K562 (cell line): ENCODE measurements around the gene ARHGDIB. TPM values are rescaled to one million over a fixed set of nuclear protein-coding genes. Genes with fewer than 3 reads are reported as not detected.

Source experiments
- ATAC-seq: fragments of 200-7000 bp; cut with Tn5 transposase; 3 replicates; pipeline ENCODE4 v1.9.1; 2020; ENCODE audit warnings: moderate library complexity
- BruUV-seq: library from RNA; stranded (reverse); fragments of 400-500 nt; replicated peaks from 2 replicates; lab custom pipeline; 2021; lab: Mats Ljungman, UMichigan
- CTCF ChIA-PET: fragments of 300-600 bp; formaldehyde crosslinking; extraction: SDS; loops from one replicate; lab custom pipeline; 2021; ENCODE audit warnings: low intra/inter-chr PET ratio; lab: Yijun Ruan, JAX
- POLR2A ChIA-PET: fragments of 300-600, 350-650 bp; sonication (Branson Sonifier 250); formaldehyde crosslinking; extraction: SDS; loops from one replicate; lab custom pipeline; 2021; ENCODE audit warnings: antibody characterized with exemption, inconsistent platforms; lab: Yijun Ruan, JAX
- DNase-seq, 4 experiments: peaks; one replicate each; pipeline versions ENCODE4 v3.0.0 to v3.0.0-alpha.2; 2011 to 2018; ENCODE audit warnings: low spot score in 3 of 4, mixed read lengths in 3 of 4; ENCODE audit errors: extremely low read depth in 1 of 4
- FAIRE-seq: peaks from 2 replicates; lab custom pipeline; 2011; peaks lifted over from hg19 to GRCh38; lab: Jason Lieb, UNC
- H2AFZ ChIP-seq: 2 replicates; pipeline ENCODE4 v1.6.0; 2011; ENCODE audit warnings: low read depth, low read length, control low read depth, inconsistent platforms
- H3K27ac ChIP-seq: fragments of 200-600 bp; 3 replicates; pipeline ENCODE4 v1.8.0; 2011; ENCODE audit warnings: low read depth, mild to moderate bottlenecking, control low read depth, inconsistent platforms, low read length, moderate library complexity, mixed read lengths; ENCODE audit errors: extremely low read depth
- H3K27me3 ChIP-seq, 2 experiments: fragments of 300-600 bp in 1 of 2; 2 replicates in 1 of 2; 3 replicates in 1 of 2; pipeline versions ENCODE4 v1.6.0 to v1.8.0; 2011; ENCODE audit warnings: inconsistent platforms in 2 of 2, low read length in 2 of 2, mild to moderate bottlenecking in 1 of 2, mixed read lengths in 1 of 2, moderate library complexity in 1 of 2; ENCODE audit not compliant: control insufficient read depth in 2 of 2, insufficient read depth in 2 of 2
- H3K36me3 ChIP-seq: fragments of 300-600 bp; 3 replicates; pipeline ENCODE4 v1.8.0; 2011; ENCODE audit warnings: mild to moderate bottlenecking, low read length, inconsistent platforms; ENCODE audit not compliant: control insufficient read depth, insufficient read depth
- H3K4me1 ChIP-seq, 2 experiments: fragments of 200-600 bp in 1 of 2; replicated peaks in 1 of 2; 2 replicates in 1 of 2; 3 replicates in 1 of 2; pipeline versions ENCODE4 v1.5.1 to v1.8.0; 2011; ENCODE audit warnings: inconsistent platforms in 2 of 2, low read length in 2 of 2, mild to moderate bottlenecking in 1 of 2, mixed read lengths in 1 of 2, moderate library complexity in 1 of 2; ENCODE audit not compliant: control insufficient read depth in 2 of 2, insufficient read depth in 2 of 2
- H3K4me2 ChIP-seq: 2 replicates; pipeline ENCODE4 v1.6.1; 2011; ENCODE audit warnings: low read length, control low read depth, inconsistent platforms, mixed read lengths; ENCODE audit not compliant: insufficient read depth
- H3K4me3 ChIP-seq: fragments of 200-600 bp; sonication (generic), shearing (Covaris generic); 2 replicates; pipeline ENCODE4 v1.5.1; 2016; ENCODE audit warnings: control low read depth, inconsistent platforms
- H3K79me2 ChIP-seq: fragments of 200-600 bp; 3 replicates; pipeline ENCODE4 v1.8.0; 2011; ENCODE audit warnings: low read length, inconsistent platforms; ENCODE audit not compliant: control insufficient read depth, insufficient read depth
- H3K9ac ChIP-seq, 2 experiments: 2 replicates each; pipeline versions ENCODE4 v1.6.0 to v1.6.1; 2011; ENCODE audit warnings: low read depth in 2 of 2, low read length in 2 of 2, control low read depth in 1 of 2, inconsistent platforms in 1 of 2, mild to moderate bottlenecking in 1 of 2, mixed read lengths in 1 of 2; ENCODE audit not compliant: insufficient read depth in 1 of 2
- H3K9me1 ChIP-seq: one replicate; pipeline ENCODE4 v1.6.0; 2011; ENCODE audit warnings: inconsistent platforms, mild to moderate bottlenecking, low read length, moderate library complexity; ENCODE audit not compliant: control insufficient read depth, insufficient read depth
- H3K9me3 ChIP-seq: replicated peaks from 2 replicates; pipeline ENCODE4 v1.5.1; 2011; ENCODE audit warnings: low read depth, low read length, inconsistent platforms; ENCODE audit not compliant: control insufficient read depth, insufficient read depth
- H4K20me1 ChIP-seq: replicated peaks from 2 replicates; pipeline ENCODE4 v1.6.1; 2011; ENCODE audit warnings: low read length, inconsistent platforms, mixed read lengths; ENCODE audit not compliant: control insufficient read depth, insufficient read depth
- CREB3L1 ChIP-seq: fragments of 450-650 bp; IDR thresholded peaks from 2 replicates; pipeline ENCODE4 v1.6.1; 2014; ENCODE audit warnings: low read depth, mild to moderate bottlenecking, moderate library complexity, borderline replicate concordance
- CXXC5 ChIP-seq: fragments of 250-450 bp; sonication (Bioruptor Pico); IDR thresholded peaks from 2 replicates; pipeline ENCODE4 v1.8.0; 2022; ENCODE audit warnings: inconsistent platforms, mild to moderate bottlenecking, moderate library complexity
- EHMT2 ChIP-seq: fragments of 450-650 bp; IDR thresholded peaks from 2 replicates; pipeline ENCODE4 v1.6.1; 2018; ENCODE audit warnings: antibody characterized with exemption
- KLF13 ChIP-seq: fragments of 450-650 bp; IDR thresholded peaks from 2 replicates; pipeline ENCODE4 v1.6.1; 2016; ENCODE audit warnings: missing genetic modification characterization, low read depth, mild to moderate bottlenecking, missing compliant biosample characterization, moderate library complexity, borderline replicate concordance
- MTA3 ChIP-seq: fragments of 450-650 bp; formaldehyde crosslinking; IDR thresholded peaks from 2 replicates; pipeline ENCODE4 v1.6.1; 2017; ENCODE audit warnings: mild to moderate bottlenecking, borderline replicate concordance
- PYGO2 ChIP-seq: fragments of 450-650 bp; IDR thresholded peaks from 2 replicates; pipeline ENCODE4 v1.6.1; 2016; ENCODE audit warnings: mild to moderate bottlenecking, missing genetic modification characterization, moderate library complexity, missing compliant biosample characterization
- RBM39 ChIP-seq: fragments of 200-400 bp; formaldehyde crosslinking; optimal IDR thresholded peaks from 2 replicates; pipeline ENCODE3; 2018; ENCODE audit warnings: low read depth, low read length
- ZNF589 ChIP-seq: fragments of 200-800 bp; sonication (Bioruptor generic); IDR thresholded peaks from 2 replicates; pipeline ENCODE4 v1.6.1; 2016; ENCODE audit warnings: low read depth, missing genetic modification characterization, missing compliant biosample characterization
- WGBS: fragments of 100-300 bp; shearing (Covaris generic); methylation state at CpG from one replicate; pipeline ENCODE4 v1.1.6; 2016; ENCODE audit warnings: low coverage, mixed read lengths; ENCODE audit not compliant: insufficient coverage; ENCODE audit errors: missing lambda C conversion rate; 5-methylcytosine and 5-hydroxymethylcytosine counted together
- in situ Hi-C: fragments of 300-500 bp; cut with MboI; formaldehyde crosslinking; loops from 4 replicates; pipeline ENCODE4 v1.15.0; 2018; ENCODE audit warnings: inconsistent platforms, mixed read lengths
- intact Hi-C: fragments of 100-400 bp; cut with micrococcal nuclease; formaldehyde crosslinking; loops from 2 replicates; pipeline ENCODE4 v1.14.2; 2022
- polyA plus RNA-seq, 8 experiments: library from polyadenylated mRNA; depleted of rRNA in 4 of 8; stranded (reverse) in 5 of 8; unstranded in 3 of 8; fragments of >200 nt; fragmentation: Nextera tagmentation in 2 of 8; fragmentation: Illumina TruSeq in 1 of 8; extraction: Ambion mirVana in 2 of 8; extraction: Trizol in 1 of 8; gene quantifications; 2 replicates each; pipeline versions ENCODE4 v1.2.1 to v1.2.3, GENCODE V29; 2011 to 2014; ENCODE audit warnings: inconsistent platforms in 1 of 8, missing spikeins in 1 of 8
- total RNA-seq, 7 experiments: library from RNA; depleted of rRNA in 6 of 7; stranded (reverse); fragments of >200 nt in 6 of 7; fragmentation: Illumina TruSeq in 2 of 7; extraction: Trizol in 2 of 7; gene quantifications; 2 replicates each; pipeline versions ENCODE4 v1.2.1 to v1.2.3, GENCODE V29; 2011 to 2021; ENCODE audit warnings: low replicate concordance in 1 of 7
- TF ChIP-seq, protein P1 (sequence below): fragments of 250-450 bp; sonication (Bioruptor Pico); IDR thresholded peaks from 2 replicates; pipeline ENCODE4 v1.8.0; 2022; ENCODE audit warnings: moderate library complexity, mild to moderate bottlenecking, inconsistent platforms
- TF ChIP-seq, protein P2 (sequence below): fragments of 250-450 bp; sonication (Bioruptor Pico); IDR thresholded peaks from 2 replicates; pipeline ENCODE4 v1.4.0; 2020; ENCODE audit warnings: borderline replicate concordance

The ARHGDIB gene
- total and polyA plus RNA-seq, 9 of the 15 experiments (the other 6 are each of a cell fraction or from before 2014, with no cell fraction given) = 9.5 to 204 (median 116) TPM

DNA sequence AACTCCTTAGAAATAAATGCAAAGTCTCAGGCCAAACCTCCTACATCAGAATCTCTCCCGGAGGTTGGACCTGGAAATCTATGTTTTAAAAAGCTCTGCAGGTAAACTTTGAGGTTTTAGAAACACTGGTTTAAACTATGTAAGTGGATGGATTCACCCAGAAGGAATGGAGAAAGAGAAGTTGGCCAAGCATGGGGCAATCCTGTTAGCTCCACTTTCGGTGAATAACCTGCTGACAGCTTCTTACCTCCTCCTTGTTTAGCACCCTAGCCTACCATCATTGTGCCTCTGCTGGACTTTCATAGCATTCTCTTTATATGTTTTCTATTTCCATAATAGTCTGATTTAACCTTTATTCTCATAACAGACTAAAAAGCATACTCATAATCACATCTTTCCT lies 3.0 kb upstream of the ARHGDIB start:
- intact Hi-C loops = no loop called here
- no peaks in the 10 kb centered on the region for H3K79me2 ChIP-seq
- POLR2A ChIA-PET = no interaction called here
- H3K9me3 ChIP-seq = no peaks in the 10 kb centered on the region
- BruUV-seq = no TSS peak
- no peak overlapping the region for H3K4me3 ChIP-seq
- 61% methylated on average over 2 of the region's 2 CpGs for WGBS
- no peak overlapping the region for H2AFZ ChIP-seq
- H3K4me2 ChIP-seq = no peak overlapping the region
- H3K27ac ChIP-seq = no peak overlapping the region
- H3K4me1 ChIP-seq = no peaks in the 10 kb centered on the region; a peak in 2 of 5 replicates
- ATAC-seq = no peak
- TF ChIP-seq CXXC5 (CRISPR knock-in tag) (no peak), CREB3L1 (no peak), KLF13 (tag) (no peak), RBM39 (no peak), ZNF589 (CRISPR knock-in tag) (no peak), EHMT2 (no peak), PYGO2 (tag) (no peak), MTA3 (no peak)
- TF ChIP-seq, protein P1, sequence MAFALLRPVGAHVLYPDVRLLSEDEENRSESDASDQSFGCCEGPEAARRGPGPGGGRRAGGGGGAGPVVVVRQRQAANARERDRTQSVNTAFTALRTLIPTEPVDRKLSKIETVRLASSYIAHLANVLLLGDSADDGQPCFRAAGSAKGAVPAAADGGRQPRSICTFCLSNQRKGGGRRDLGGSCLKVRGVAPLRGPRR = no peak
- TF ChIP-seq, protein P2, sequence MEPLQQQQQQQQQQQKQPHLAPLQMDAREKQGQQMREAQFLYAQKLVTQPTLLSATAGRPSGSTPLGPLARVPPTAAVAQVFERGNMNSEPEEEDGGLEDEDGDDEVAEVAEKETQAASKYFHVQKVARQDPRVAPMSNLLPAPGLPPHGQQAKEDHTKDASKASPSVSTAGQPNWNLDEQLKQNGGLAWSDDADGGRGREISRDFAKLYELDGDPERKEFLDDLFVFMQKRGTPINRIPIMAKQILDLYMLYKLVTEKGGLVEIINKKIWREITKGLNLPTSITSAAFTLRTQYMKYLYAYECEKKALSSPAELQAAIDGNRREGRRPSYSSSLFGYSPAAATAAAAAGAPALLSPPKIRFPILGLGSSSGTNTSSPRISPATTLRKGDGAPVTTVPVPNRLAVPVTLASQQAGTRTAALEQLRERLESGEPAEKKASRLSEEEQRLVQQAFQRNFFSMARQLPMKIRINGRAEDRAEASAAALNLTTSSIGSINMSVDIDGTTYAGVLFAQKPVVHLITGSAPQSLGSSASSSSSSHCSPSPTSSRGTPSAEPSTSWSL (CRISPR knock-in tag) = no peak
- DNase-seq = no peak
- in situ Hi-C loops = loop anchor here (25.0 kb wide), 1 partner anchor 752 kb away; no protein-coding TSS in a partner anchor
- H3K9me1 ChIP-seq = no peaks in the 10 kb centered on the region
- CTCF ChIA-PET = no interaction called here
- H3K27me3 ChIP-seq = no peaks in the 10 kb centered on the region
- H3K9ac ChIP-seq = no peak overlapping the region
- no peaks in the 10 kb centered on the region for H4K20me1 ChIP-seq
- no peaks in the 10 kb centered on the region for H3K36me3 ChIP-seq
- no peak for FAIRE-seq
